GM23248 (cell line): ENCODE measurements around the gene HPS5. TPM values are rescaled to one million over a fixed set of nuclear protein-coding genes. Genes with fewer than 3 reads are reported as not detected.
"Not testable (repeated sequence)": the region's sequence is repeated elsewhere in the genome, so short reads cannot be mapped to it uniquely, and the experiment has no call there.

Source experiments
- DNase-seq: peaks from one replicate; pipeline ENCODE4 v3.0.0-alpha.2; 2015
- H2AFZ ChIP-seq: fragments of 200-600 bp; sonication (generic); 2 replicates; pipeline ENCODE4 v1.6.1; 2016; ENCODE audit warnings: antibody characterized with exemption
- H3F3A ChIP-seq: fragments of 200-600 bp; sonication (generic); 2 replicates; pipeline ENCODE4 v1.6.1; 2016; ENCODE audit warnings: mild to moderate bottlenecking, antibody characterized with exemption, mixed run types; ENCODE audit not compliant: insufficient read depth
- H3K27ac ChIP-seq: fragments of 200-600 bp; sonication (generic); 2 replicates; pipeline ENCODE4 v1.5.1; 2016; ENCODE audit warnings: mild to moderate bottlenecking
- H3K27me3 ChIP-seq: fragments of 200-600 bp; sonication (generic); replicated peaks from 2 replicates; pipeline ENCODE4 v1.6.1; 2016; ENCODE audit warnings: mild to moderate bottlenecking; ENCODE audit not compliant: insufficient read depth
- H3K36me3 ChIP-seq: fragments of 200-600 bp; sonication (generic); 2 replicates; pipeline ENCODE4 v1.6.1; 2016; ENCODE audit warnings: low read depth, mild to moderate bottlenecking
- H3K4me1 ChIP-seq: fragments of 200-600 bp; sonication (generic); 2 replicates; pipeline ENCODE4 v1.6.1; 2016; ENCODE audit warnings: mild to moderate bottlenecking; ENCODE audit not compliant: insufficient read depth
- H3K4me2 ChIP-seq: fragments of 200-600 bp; sonication (generic); one replicate; pipeline ENCODE4 v1.6.1; 2016; ENCODE audit warnings: mild to moderate bottlenecking; ENCODE audit not compliant: unreplicated experiment
- H3K4me3 ChIP-seq: fragments of 200-600 bp; sonication (generic); 2 replicates; pipeline ENCODE4 v1.5.1; 2016; ENCODE audit warnings: mild to moderate bottlenecking
- H3K79me2 ChIP-seq: fragments of 200-600 bp; sonication (generic); 2 replicates; pipeline ENCODE4 v1.6.1; 2016; ENCODE audit warnings: mild to moderate bottlenecking; ENCODE audit not compliant: insufficient read depth
- H3K9ac ChIP-seq: fragments of 200-600 bp; sonication (generic); 2 replicates; pipeline ENCODE4 v1.6.1; 2016; ENCODE audit warnings: mild to moderate bottlenecking
- H3K9me2 ChIP-seq: fragments of 200-600 bp; sonication (generic); 2 replicates; pipeline ENCODE4 v1.6.1; 2016; ENCODE audit warnings: mixed run types, mild to moderate bottlenecking, moderate library complexity; ENCODE audit not compliant: insufficient read depth
- H3K9me3 ChIP-seq: fragments of 200-600 bp; sonication (generic); one replicate; pipeline ENCODE4 v1.6.1; 2017; ENCODE audit warnings: low read depth
- H4K20me1 ChIP-seq: fragments of 200-600 bp; sonication (generic); 2 replicates; pipeline ENCODE4 v1.6.0; 2016; ENCODE audit not compliant: insufficient read depth
- EZH2 ChIP-seq: fragments of 200-600 bp; sonication (generic); IDR thresholded peaks from 2 replicates; pipeline ENCODE4 v1.6.1; 2018; ENCODE audit warnings: antibody characterized with exemption, mild to moderate bottlenecking; ENCODE audit not compliant: insufficient read depth, poor library complexity, severe bottlenecking
- EZH2phosphoT487 ChIP-seq: fragments of 200-600 bp; sonication (generic); IDR thresholded peaks from 2 replicates; pipeline ENCODE4 v1.6.1; 2018; ENCODE audit warnings: antibody characterized with exemption, moderate library complexity, mild to moderate bottlenecking, low read depth; ENCODE audit not compliant: insufficient read depth
- WGBS, 2 experiments: methylation state at CpG; one replicate each; pipeline ENCODE4 v1.1.6; 2015 to 2017; ENCODE audit warnings: low lambda C conversion rate in 2 of 2, low coverage in 1 of 2; ENCODE audit errors: missing lambda C conversion rate in 2 of 2; 5-methylcytosine and 5-hydroxymethylcytosine counted together
- in situ Hi-C: fragments of 300-500 bp; cut with MboI; formaldehyde crosslinking; loops from 2 replicates; pipeline ENCODE4 v1.15.0; 2020
- polyA plus RNA-seq: library from polyadenylated mRNA; unstranded; fragments of >200 nt; fragmentation: Nextera tagmentation; extraction: Ambion mirVana; gene quantifications from 2 replicates; pipeline ENCODE4 v1.2.1, GENCODE V29; 2016
- total RNA-seq: library from RNA; depleted of rRNA; stranded (reverse); fragments of >200 nt; shearing (Covaris generic); gene quantifications from 2 replicates; pipeline ENCODE4 v1.2.3, GENCODE V29; 2014

The HPS5 gene
- total and polyA plus RNA-seq, 2 experiments from 2014 or later = 20.2 to 34.9 TPM

DNA sequence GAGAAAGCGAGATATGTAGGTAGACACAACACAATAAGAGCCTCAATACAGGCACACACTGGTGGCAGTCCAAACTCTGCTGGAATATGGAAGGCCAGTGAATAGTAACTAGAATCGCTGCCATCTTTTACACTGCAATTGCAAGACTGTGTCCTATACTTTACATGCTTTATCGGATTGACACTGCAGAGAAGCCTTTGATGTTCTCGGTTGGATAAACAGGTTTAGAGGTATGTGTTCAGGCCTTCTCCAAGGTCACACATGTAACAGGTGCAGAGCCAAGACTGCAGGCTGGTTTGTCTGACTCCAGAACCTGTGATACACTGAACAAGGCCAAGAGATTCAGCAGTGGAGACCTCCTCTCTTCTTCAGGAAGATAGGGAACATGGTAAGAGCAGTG, 50.7 kb downstream of the HPS5 start:
- H3K9ac ChIP-seq = no peak overlapping the region
- no peak overlapping the region for H3K4me3 ChIP-seq
- H2AFZ ChIP-seq = no peak overlapping the region
- no peaks in the 10 kb centered on the region for H3K9me2 ChIP-seq
- WGBS, 2 experiments = 90 to 93% methylated on average over 4 of the region's 4 CpGs
- H3K36me3 ChIP-seq = no peaks in the 10 kb centered on the region
- DNase-seq = no peak
- in situ Hi-C loops = no loop called here
- no peaks in the 10 kb centered on the region for H3F3A ChIP-seq
- H4K20me1 ChIP-seq = no peaks in the 10 kb centered on the region
- no peaks in the 10 kb centered on the region for H3K9me3 ChIP-seq
- TF ChIP-seq EZH2phosphoT487 = no peak
- no peak for TF ChIP-seq EZH2
- no peaks in the 10 kb centered on the region for H3K79me2 ChIP-seq
- no peak overlapping the region for H3K4me2 ChIP-seq
- H3K27ac ChIP-seq = no peak overlapping the region
- H3K27me3 ChIP-seq = no peaks in the 10 kb centered on the region
- no peaks in the 10 kb centered on the region for H3K4me1 ChIP-seq

GRCh38 chr11:18270102-18270501, 51.8 kb downstream of the HPS5 start:
- Histone ChIP-seq H3K27me3 (no peaks in the 10 kb centered on the region; the same call in 1 of the 2 replicates), H3K27ac (no peak overlapping the region), H3K4me3 (no peak overlapping the region), H4K20me1 (no peaks in the 10 kb centered on the region), H3K9ac (no peak overlapping the region), H3K36me3 (no peaks in the 10 kb centered on the region), H3K4me2 (no peak overlapping the region), H2AFZ (no peak overlapping the region), H3K9me3 (no peaks in the 10 kb centered on the region), H3K4me1 (no peaks in the 10 kb centered on the region), H3K79me2 (no peaks in the 10 kb centered on the region), H3K9me2 (no peaks in the 10 kb centered on the region), H3F3A (no peaks in the 10 kb centered on the region)
- in situ Hi-C loops = no loop called here
- no peak for TF ChIP-seq EZH2
- no peak for TF ChIP-seq EZH2phosphoT487
- DNase-seq = no peak
- WGBS, 2 experiments = 56 to 70% methylated on average over 4 of the region's 4 CpGs

GRCh38 chr11:18269252-18269651, 52.7 kb downstream of the HPS5 start:
- H3K4me3 ChIP-seq, H3K9me3 ChIP-seq, in situ Hi-C loops, H3K36me3 ChIP-seq, H2AFZ ChIP-seq, H3F3A ChIP-seq, H3K27me3 ChIP-seq, H3K79me2 ChIP-seq, H3K9ac ChIP-seq, H3K9me2 ChIP-seq, H4K20me1 ChIP-seq, H3K4me1 ChIP-seq, H3K4me2 ChIP-seq, H3K27ac ChIP-seq: not testable (repeated sequence)
- 50% methylated on average over 1 of the region's 5 CpGs; no CpG with 5 or more reads in 1 of the 2 experiments for WGBS, 2 experiments
- DNase-seq = peak; percentile 8

DNA sequence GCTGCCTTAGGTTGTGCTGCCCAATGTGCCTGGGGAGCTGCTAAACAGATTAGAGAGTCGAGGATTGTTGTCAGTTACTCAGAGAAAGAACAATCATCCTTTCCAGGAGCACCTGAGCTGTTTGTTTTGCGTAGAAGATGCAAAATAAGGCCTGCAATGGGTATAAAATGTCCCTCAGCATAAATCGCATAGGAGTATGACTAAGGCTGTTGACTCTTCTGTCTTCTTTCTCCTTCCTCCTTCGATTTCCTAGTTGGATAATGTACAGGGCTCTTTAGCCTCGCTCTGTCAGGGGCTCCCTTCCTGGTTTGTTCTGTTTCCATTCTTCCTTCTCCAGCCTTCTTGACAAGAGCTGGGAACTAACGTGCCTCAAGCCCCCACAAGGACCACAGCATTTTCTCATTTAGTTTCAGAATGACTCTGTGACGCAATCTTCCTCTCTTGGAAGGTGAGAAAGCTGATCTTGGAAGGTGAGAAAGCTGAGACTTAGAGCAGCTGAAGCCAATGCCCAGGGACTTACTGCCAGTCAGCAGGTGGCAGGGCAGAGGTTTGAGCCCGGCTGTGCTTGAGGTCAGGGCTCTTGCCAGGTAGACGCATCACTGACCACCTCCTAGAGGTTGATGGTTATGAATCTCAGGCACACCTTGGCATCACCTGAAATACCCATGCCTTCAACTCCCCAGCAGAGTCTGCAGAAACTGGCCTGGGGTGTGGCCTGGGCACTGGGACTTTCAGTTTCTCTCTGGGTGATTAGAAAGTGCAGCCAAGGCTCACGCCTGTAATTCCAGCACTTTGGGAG, 54.4 kb downstream of the HPS5 start:
- H4K20me1 ChIP-seq, H3K36me3 ChIP-seq, H3K27me3 ChIP-seq, H3K79me2 ChIP-seq, H3K27ac ChIP-seq, H3K4me3 ChIP-seq, H2AFZ ChIP-seq, H3K4me1 ChIP-seq, H3K9me2 ChIP-seq, in situ Hi-C loops, H3F3A ChIP-seq, H3K9ac ChIP-seq, H3K9me3 ChIP-seq, DNase-seq, H3K4me2 ChIP-seq: not testable (repeated sequence)
- WGBS, 2 experiments = 55 to 58% methylated on average over 2 to 6 of the region's 10 CpGs

DNA sequence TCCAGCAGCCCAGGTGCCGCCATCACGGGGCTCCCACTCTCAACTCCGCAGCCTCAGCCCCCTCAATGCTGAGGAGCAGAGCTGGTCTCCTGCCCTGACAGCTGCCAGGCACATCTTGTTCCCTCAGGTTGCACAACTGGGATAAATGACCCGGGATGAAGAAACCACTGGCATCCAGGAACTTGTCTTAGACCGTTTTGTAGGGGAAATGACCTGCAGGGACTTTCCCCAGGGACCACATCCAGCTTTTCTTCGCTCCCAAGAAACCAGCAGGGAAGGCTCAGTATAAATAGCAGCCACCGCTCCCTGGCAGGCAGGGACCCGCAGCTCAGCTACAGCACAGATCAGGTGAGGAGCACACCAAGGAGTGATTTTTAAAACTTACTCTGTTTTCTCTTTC, 56.0 kb downstream of the HPS5 start, which contains the start of gene SAA1:
Gene SAA1, plus strand, starts transcription at position 316 of the 400 bp plus-strand sequence. CDS start 624 bp downstream, outside the sequence.
- in situ Hi-C loops = no loop called here
- 57 to 64% methylated on average over 7 to 8 of the region's 8 CpGs for WGBS, 2 experiments
- Histone ChIP-seq H3K9ac (no peak within 1 kb of the TSS), H3K4me3 (no peak within 1 kb of the TSS), H4K20me1 (no peaks in the 10 kb centered on the region), H3K9me3 (no peaks in the 10 kb centered on the region), H3K27me3 (no peaks in the 10 kb centered on the region; the same call in 1 of the 2 replicates), H3K4me1 (no peaks in the 10 kb centered on the region), H3K4me2 (no peak within 1 kb of the TSS), H3K9me2 (no peaks in the 10 kb centered on the region), H3K36me3 (no peaks in the 10 kb centered on the region), H3K79me2 (no peaks in the 10 kb centered on the region), H2AFZ (no peak within 1 kb of the TSS), H3F3A (no peaks in the 10 kb centered on the region), H3K27ac (no peak within 1 kb of the TSS)
- TF ChIP-seq EZH2 = no peak
- no peak for TF ChIP-seq EZH2phosphoT487
- DNase-seq = no peak
